GM21717 (cell line): ENCODE results near the gene RAB14.
A peak's percentile ranks its signal among the peaks of the same experiment; 100 is the strongest.
"Not testable (repeated sequence)": the region's sequence is repeated elsewhere in the genome, so short reads cannot be mapped to it uniquely, and the experiment has no call there.

Experiments used
- ATAC-seq: cut with Tn5 transposase; IDR thresholded peaks from one replicate; pipeline ENCODE4 v1.9.1; 2021; ENCODE audit warnings: mild to moderate bottlenecking, moderate library complexity; ENCODE audit not compliant: unreplicated experiment

The RAB14 gene

DNA sequence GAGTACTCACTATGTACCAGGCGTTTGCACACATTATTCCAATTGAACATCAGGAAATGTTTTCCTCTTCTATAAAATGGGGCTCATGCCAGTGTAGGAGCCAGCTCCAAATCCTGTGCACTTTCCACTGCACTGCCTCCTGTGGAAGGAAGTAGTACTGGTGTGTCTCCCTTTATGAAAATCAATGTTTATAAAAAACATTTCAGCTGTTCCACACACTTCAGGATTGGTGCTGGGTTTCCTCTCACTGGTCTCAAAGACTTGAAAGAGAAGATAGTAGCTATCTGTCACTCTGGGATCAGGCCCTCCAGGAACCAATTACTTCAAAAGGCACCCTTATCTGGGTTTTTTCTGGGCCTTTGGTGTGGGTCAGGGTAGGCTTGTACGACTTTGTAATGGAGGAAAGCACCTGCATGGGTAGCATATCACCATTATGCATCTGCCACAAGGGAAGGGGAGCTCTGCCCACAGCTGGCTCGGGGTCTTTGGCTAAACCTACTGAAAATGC, 32.5 kb downstream of the RAB14 start:
- no peak for ATAC-seq

DNA sequence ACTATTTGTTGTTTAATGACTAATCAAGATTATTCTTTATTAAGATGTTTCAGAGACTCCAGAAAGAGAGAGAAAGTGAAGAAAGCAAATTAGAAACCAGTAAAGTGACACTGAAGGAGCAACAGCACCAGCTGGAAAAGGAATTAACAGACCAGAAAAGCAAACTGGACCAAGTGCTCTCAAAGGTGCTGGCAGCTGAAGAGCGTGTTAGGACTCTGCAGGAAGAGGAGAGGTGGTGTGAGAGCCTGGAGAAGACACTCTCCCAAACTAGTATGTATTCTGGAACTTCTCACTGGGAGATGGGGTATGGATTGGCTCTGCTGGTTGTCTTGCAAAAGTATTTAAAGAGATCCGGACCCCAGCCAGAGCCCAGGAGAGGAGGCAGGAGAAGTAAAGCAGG, 33.6 kb downstream of the RAB14 start:
- ATAC-seq, result no peak

DNA sequence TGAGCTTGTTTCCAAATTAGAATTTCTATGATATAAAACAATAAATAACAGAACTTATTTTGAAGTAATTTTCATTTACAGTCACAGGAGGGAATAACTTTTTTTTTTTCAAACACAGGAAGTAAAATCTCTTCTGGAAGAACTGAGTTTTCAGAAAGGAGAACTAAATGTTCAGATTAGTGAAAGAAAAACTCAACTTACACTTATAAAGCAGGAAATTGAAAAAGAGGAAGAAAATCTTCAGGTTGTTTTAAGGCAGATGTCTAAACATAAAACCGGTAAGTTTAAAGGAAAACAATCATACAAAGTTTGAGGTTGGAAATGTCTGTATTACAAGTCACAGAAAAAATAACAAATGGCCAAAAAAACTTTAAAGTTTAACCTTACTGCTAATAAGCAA, 41.6 kb downstream of the RAB14 start:
- ATAC-seq, result no peak

DNA sequence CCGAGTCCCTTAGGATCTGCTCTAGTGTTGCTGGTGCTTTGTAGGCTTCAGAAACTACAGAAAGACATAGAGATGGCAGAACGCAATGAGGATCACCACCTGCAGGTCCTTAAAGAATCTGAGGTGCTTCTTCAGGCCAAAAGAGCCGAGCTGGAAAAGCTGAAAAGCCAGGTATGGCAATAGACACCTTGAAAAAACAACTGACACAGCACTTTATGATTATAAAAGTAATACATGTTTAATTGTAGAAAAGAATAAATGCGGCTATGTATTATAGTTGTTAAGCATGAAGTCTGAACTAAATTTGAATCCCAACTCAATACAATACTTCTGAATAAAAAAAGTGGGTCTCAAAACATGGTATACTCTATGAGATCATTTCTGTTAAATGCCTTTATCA, 43.7 kb downstream of the RAB14 start:
- no peak for ATAC-seq

DNA sequence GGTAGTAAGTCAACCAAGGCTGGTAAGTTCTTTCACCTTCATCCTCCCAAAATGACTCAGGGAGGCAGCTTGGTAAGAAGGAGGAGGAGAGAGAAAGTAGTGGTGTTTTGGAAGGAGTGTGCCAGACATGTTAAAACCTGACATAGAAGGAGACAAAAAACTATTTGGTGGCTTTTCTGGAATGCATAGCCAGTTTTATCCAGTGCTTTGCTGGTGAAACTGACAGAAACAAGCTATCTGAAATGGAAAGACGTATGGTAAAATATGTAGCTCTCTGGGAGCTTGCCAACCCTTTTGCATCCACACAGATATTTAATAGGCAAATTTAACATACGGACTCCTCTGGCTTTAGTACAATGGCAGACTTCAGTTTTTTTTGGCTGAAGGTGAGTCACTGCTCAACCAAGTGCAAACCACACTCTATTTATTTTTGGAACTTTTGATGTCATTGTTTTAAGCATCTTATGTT, 45.4 kb downstream of the RAB14 start:
- ATAC-seq, result peak; percentile 82

DNA sequence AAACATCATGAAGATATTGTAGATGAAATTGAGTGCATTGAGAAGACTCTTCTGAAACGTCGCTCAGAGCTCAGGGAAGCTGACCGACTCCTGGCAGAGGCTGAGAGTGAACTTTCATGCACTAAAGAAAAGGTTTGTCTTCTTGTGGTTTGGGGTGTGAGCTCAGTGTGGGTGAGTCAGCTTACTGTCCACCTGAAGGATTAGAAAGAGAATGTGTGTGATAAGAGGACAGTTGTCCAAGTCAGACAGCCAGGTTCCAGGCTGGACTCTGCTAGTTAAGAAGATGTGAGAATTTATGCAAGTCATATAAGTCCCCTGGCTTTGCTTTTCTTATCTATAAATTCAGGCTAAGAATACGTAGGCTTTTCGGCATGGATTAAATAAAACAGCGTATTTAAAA, 46.9 kb downstream of the RAB14 start:
- no peak for ATAC-seq

DNA sequence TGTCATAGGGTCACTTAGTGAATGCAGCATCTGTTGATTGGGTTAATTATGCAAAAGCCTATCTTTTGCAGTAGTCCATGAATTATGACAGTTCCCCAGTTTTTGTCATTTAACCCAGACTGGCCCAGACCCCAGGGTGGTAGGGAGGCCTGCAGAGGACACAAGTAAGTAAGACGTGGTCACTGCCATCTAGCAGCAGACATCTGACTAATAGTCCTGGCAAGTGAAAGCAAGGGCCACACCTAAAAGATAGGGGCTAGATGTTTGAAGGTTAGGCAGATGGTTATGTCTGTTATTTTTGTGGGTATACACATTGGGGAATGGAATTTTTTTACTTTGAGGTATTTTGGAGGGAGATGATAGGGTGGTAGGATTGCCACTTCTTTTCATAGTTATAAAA, 48.0 kb downstream of the RAB14 start:
- no peak for ATAC-seq

DNA sequence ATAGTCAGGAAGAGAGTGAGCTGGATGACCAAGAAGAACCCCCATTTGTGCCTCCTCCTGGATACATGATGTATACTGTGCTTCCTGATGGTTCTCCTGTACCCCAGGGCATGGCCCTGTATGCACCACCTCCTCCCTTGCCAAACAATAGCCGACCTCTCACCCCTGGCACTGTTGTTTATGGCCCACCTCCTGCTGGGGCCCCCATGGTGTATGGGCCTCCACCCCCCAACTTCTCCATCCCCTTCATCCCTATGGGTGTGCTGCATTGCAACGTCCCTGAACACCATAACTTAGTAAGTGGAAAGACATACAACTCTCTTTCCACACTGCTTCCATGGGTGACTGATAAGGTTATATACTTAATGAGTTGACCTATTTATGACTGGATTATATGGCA, 51.5 kb downstream of the RAB14 start:
- no peak for ATAC-seq

DNA sequence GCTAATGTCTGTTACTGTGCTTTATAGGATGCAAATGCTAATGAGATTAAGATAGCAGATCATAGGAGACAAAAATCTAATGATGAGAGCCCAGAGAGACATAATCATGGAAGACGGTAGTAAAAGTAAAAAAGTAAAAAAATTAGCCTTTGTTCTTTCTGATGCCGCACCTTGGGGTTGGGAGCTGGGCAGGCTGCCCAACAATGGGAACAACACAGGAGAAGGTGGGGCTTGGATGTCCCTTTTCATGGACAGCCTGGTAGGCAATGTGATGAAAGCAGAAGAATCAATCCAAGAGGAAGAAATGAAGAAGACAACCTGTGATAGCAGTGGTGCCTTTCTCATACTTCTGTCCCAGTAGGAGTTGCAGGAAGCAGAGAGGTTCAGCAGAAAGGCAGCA, 57.2 kb downstream of the RAB14 start:
- ATAC-seq, result no peak

DNA sequence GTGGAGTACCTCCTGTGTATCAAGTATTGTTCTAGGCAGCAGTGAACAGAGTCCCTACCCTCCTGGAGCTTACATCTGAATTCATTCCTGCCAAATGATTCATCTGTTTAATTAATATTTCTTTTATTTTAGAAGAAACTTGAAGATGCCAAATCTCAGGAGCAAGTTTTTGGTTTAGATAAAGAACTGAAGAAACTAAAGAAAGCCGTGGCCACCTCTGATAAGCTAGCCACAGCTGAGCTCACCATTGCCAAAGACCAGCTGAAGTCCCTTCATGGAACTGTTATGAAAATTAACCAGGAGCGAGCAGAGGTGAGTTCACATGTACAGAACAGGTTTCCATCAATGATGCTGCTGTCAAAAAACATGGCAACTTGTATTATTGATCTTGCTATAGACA, 57.9 kb downstream of the RAB14 start:
- no peak for ATAC-seq

DNA sequence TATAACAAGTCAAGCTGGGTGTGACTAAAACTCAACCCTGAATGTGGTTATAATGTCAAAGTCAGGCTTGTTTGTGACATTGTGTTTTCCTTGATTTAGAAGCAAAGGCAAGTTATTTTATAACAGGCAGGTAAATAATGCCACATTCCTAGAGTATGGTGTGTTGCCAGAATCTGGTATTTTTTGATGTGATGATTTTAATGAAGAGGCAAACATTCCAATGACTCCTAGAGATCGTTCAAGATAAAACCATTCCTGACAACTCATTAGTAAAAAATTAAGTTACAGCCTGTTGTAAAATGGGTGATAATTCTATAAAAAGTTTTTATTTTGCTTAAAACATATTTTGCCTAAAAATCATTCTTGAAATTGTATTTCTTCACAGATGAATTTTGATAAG, 60.0 kb downstream of the RAB14 start:
- ATAC-seq, result no peak

DNA sequence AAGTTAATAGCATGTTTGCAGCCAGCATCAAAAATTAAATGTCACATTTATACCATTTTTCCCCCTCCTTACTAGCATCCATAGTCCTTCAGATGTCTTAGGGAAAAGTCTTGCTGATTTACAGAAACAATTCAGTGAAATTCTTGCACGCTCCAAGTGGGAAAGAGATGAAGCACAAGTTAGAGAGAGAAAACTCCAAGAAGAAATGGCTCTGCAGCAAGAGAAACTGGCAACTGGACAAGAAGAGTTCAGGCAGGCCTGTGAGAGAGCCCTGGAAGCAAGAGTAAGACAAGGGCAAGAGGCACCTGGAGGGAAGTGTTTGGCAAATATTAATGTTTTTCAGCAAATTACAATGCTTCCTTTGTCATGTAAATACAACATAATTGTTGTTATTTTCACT, 60.4 kb downstream of the RAB14 start:
- ATAC-seq, result no peak

DNA sequence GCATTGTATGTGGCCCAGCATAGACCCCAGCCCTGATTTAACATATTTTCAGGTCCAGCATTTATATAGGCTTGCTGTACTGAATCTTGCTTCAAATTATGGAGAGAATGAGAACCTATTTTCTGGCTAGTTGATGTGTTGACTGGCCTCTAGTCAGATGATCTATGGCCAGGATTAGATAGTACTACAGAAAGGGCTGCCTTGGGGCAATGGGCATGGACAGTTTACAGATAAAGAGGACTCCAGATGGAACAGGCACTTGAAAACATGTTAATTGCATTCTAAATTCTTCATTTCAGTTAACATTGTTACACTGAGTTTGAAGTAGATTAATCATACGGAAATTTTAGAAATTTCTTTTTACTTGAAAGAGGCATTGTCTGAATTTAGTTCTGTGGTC, 61.5 kb downstream of the RAB14 start:
- no peak for ATAC-seq

DNA sequence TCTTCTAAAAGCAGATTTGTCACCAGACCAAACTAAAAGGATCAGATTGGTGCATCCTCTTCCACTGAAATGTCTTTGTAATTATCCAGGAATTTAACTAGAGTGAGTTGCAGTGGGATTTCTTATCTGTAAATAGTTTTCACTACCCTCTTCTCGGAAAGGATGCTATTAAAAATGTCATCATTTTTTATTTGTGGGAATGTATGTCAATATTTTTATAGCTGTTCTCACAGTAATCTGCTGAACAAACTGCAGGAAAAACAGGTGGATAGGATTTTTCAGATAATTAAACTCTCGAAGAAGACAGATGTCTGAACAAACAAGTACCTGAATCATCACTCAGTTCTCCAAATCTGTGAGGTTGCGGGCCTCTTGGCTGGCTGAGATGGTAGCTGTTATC, 62.7 kb downstream of the RAB14 start:
- no peak for ATAC-seq

DNA sequence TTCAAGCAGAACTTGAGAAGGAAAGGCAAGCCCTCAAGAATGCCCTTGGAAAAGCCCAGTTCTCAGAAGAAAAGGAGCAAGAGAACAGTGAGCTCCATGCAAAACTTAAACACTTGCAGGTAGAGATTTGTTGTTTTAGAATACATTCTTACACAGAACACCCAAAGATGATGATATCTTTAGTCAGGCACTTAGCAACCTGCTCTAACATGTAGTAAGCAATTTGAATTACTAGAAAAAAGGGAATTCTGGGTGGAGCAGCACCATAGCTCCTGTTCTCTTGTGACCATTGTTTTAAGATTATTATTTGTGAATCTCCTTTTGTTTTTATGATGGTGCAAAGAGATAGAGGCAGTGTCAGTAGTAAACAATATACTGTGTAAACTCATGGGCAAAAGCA, 63.1 kb downstream of the RAB14 start:
- ATAC-seq, result no peak

DNA sequence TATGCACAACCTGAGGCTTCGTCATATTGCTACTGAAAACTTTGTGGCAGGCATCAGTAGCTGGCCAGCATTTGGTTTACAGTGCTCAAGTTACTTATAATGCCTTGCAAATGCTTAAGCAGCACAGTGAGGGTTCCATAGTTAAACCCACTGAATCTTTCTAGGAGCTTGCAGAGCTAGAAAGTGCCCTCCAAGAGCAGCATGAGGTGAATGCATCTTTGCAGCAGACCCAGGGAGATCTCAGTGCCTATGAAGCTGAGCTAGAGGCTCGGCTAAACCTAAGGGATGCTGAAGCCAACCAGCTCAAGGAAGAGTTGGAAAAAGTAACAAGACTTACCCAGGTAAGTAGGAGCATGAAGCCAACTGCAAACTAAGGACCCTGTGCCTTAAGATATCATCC, 66.0 kb downstream of the RAB14 start:
- no peak for ATAC-seq

DNA sequence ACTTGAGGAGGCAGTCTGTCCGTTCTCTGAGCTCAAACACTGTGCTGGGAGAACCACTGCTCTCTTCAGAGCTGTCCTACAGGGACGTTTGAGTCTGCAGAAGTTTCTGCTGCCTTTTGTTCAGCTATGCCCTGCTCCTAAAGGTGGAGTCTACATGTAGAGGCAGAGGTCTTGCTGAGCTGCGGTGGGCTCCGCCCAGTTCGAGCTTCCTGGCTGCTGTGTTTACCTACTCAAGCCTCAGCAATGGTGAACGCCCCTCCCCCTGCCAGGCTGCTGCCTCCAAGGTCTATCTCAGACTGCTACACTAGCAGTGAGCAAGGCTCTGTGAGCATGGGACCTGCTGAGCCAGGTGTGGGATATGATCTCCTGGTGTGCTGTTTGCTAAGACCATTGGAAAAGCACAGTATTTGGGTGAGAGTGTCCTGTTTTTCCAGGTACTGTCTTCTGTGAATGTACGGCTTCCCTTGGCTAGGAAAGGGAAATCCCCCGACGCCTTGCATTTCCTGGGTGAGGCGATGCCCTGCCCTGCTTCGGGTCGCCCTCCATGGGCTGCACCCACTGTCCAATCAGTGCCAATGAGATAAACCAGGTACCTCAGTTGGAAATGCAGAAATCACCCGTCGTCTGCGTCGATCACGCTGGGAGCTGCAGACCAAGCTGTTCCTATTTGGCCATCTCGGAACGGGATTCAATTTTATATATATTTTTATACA, 68.4 kb downstream of the RAB14 start:
- no peak for ATAC-seq

DNA sequence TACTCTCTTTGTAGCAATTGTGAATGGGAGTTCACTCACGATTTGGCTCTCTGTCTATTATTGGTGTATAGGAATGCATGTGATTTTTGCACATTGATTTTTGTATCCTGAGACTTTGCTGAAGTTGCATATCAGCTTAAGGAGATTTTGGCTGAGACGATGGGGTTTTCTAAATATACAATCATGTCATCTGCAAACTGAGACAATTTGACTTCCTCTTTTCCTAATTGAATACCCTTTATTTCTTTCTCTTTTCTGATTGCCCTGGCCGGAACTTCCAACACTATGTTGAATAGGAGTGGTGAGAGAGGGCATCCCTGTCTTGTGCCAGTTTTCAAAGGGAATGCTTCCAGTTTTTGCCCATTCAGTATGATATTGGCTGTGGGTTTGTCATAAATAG, 72.3 kb downstream of the RAB14 start:
- ATAC-seq, result not testable (repeated sequence)
